ENCODE results near the gene KRTAP1-1.
"Not testable (repeated sequence)": the region's sequence is repeated elsewhere in the genome, so short reads cannot be mapped to it uniquely, and the experiment has no call there.

KRTAP1-1 gene

GRCh38 chr17:41040783-41041571 lies at the start of gene KRTAP1-1:
TSS of gene KRTAP1-1 (minus strand) at chr17:41041450. CDS start at chr17:41041397, 53 bp downstream.
- not testable (repeated sequence) for H3K4me1 ChIP-seq (ENCODE audit: control insufficient read depth, insufficient read depth, low read length); H3K9me3 ChIP-seq (ENCODE audit: control insufficient read depth, low read length); H3K4me3 ChIP-seq (ENCODE audit: low read length); H3K9ac ChIP-seq (ENCODE audit: low read length); H3K27me3 ChIP-seq (ENCODE audit: control insufficient read depth, insufficient read depth, low read length); H3K36me3 ChIP-seq (ENCODE audit: control insufficient read depth, insufficient read depth, low read length)

GRCh38 chr17:41088760-41089352 lies 47.6 kb upstream of the KRTAP1-1 start:
- not testable (repeated sequence) for H3K4me3 ChIP-seq (ENCODE audit: low read length); H3K4me1 ChIP-seq (ENCODE audit: control insufficient read depth, insufficient read depth, low read length); H3K9ac ChIP-seq (ENCODE audit: low read length); H3K9me3 ChIP-seq (ENCODE audit: control insufficient read depth, low read length); H3K27me3 ChIP-seq (ENCODE audit: control insufficient read depth, insufficient read depth, low read length); H3K36me3 ChIP-seq (ENCODE audit: control insufficient read depth, insufficient read depth, low read length)

- not testable (repeated sequence) for H3K9me3 ChIP-seq (ENCODE audit: control insufficient read depth, low read length); H3K9ac ChIP-seq (ENCODE audit: low read length); H3K36me3 ChIP-seq (ENCODE audit: control insufficient read depth, insufficient read depth, low read length); H3K4me3 ChIP-seq (ENCODE audit: low read length); H3K4me1 ChIP-seq (ENCODE audit: control insufficient read depth, insufficient read depth, low read length); H3K27me3 ChIP-seq (ENCODE audit: control insufficient read depth, insufficient read depth, low read length)
These were observed 43.0 kb upstream of the KRTAP1-1 start, which contains the start of gene KRTAP4-7 for GRCh38 chr17:41084100-41084856. TSS of gene KRTAP4-7 (plus strand) at chr17:41084150. CDS start at chr17:41084207, 57 bp downstream.

- not testable (repeated sequence) for H3K9me3 ChIP-seq (ENCODE audit: control insufficient read depth, low read length); H3K27me3 ChIP-seq (ENCODE audit: control insufficient read depth, insufficient read depth, low read length); H3K4me3 ChIP-seq (ENCODE audit: low read length); H3K36me3 ChIP-seq (ENCODE audit: control insufficient read depth, insufficient read depth, low read length); H3K4me1 ChIP-seq (ENCODE audit: control insufficient read depth, insufficient read depth, low read length); H3K9ac ChIP-seq (ENCODE audit: low read length)
These were observed 42.2 kb upstream of the KRTAP1-1 start for GRCh38 chr17:41083427-41083826.

- H3K9me3 ChIP-seq (ENCODE audit: control insufficient read depth, low read length) = no peaks in the 10 kb centered on the region
- no peaks in the 10 kb centered on the region for H3K4me1 ChIP-seq (ENCODE audit: control insufficient read depth, insufficient read depth, low read length)
- no peak overlapping the region for H3K9ac ChIP-seq (ENCODE audit: low read length)
- H3K27me3 ChIP-seq (ENCODE audit: control insufficient read depth, insufficient read depth, low read length) = no peaks in the 10 kb centered on the region
- H3K36me3 ChIP-seq (ENCODE audit: control insufficient read depth, insufficient read depth, low read length) = no peaks in the 10 kb centered on the region
- H3K4me3 ChIP-seq (ENCODE audit: low read length) = no peak overlapping the region
These were observed 41.4 kb upstream of the KRTAP1-1 start for GRCh38 chr17:41082626-41083025.

GRCh38 chr17:41076788-41077187 lies 35.5 kb upstream of the KRTAP1-1 start:
- Histone ChIP-seq H3K4me3 (ENCODE audit: low read length) (no peak overlapping the region), H3K9ac (ENCODE audit: low read length) (no peak overlapping the region), H3K27me3 (ENCODE audit: control insufficient read depth, insufficient read depth, low read length) (peaks cover 8% of the 10 kb centered on the region), H3K36me3 (ENCODE audit: control insufficient read depth, insufficient read depth, low read length) (no peaks in the 10 kb centered on the region), H3K9me3 (ENCODE audit: control insufficient read depth, low read length) (no peaks in the 10 kb centered on the region), H3K4me1 (ENCODE audit: control insufficient read depth, insufficient read depth, low read length) (no peaks in the 10 kb centered on the region)

- no peak overlapping the region for H3K9ac ChIP-seq (ENCODE audit: low read length)
- H3K36me3 ChIP-seq (ENCODE audit: control insufficient read depth, insufficient read depth, low read length) = no peaks in the 10 kb centered on the region
- H3K27me3 ChIP-seq (ENCODE audit: control insufficient read depth, insufficient read depth, low read length) = peaks cover 8% of the 10 kb centered on the region
- H3K9me3 ChIP-seq (ENCODE audit: control insufficient read depth, low read length) = no peaks in the 10 kb centered on the region
- H3K4me1 ChIP-seq (ENCODE audit: control insufficient read depth, insufficient read depth, low read length) = no peaks in the 10 kb centered on the region
- H3K4me3 ChIP-seq (ENCODE audit: low read length) = no peak overlapping the region
These were observed 32.4 kb upstream of the KRTAP1-1 start for GRCh38 chr17:41073676-41074075.

- Histone ChIP-seq H3K27me3 (ENCODE audit: control insufficient read depth, insufficient read depth, low read length) (peaks cover 8% of the 10 kb centered on the region), H3K4me1 (ENCODE audit: control insufficient read depth, insufficient read depth, low read length) (no peaks in the 10 kb centered on the region), H3K36me3 (ENCODE audit: control insufficient read depth, insufficient read depth, low read length) (no peaks in the 10 kb centered on the region), H3K4me3 (ENCODE audit: low read length) (no peak overlapping the region), H3K9ac (ENCODE audit: low read length) (no peak overlapping the region), H3K9me3 (ENCODE audit: control insufficient read depth, low read length) (no peaks in the 10 kb centered on the region)
These were observed 30.5 kb upstream of the KRTAP1-1 start for GRCh38 chr17:41071606-41072360.

GRCh38 chr17:41069031-41069430 lies 27.8 kb upstream of the KRTAP1-1 start:
- H3K9ac ChIP-seq (ENCODE audit: low read length) = no peak overlapping the region
- H3K27me3 ChIP-seq (ENCODE audit: control insufficient read depth, insufficient read depth, low read length) = no peaks in the 10 kb centered on the region
- no peak overlapping the region for H3K4me3 ChIP-seq (ENCODE audit: low read length)
- no peaks in the 10 kb centered on the region for H3K4me1 ChIP-seq (ENCODE audit: control insufficient read depth, insufficient read depth, low read length)
- H3K36me3 ChIP-seq (ENCODE audit: control insufficient read depth, insufficient read depth, low read length) = no peaks in the 10 kb centered on the region
- H3K9me3 ChIP-seq (ENCODE audit: control insufficient read depth, low read length) = no peaks in the 10 kb centered on the region

- Histone ChIP-seq H3K36me3 (ENCODE audit: control insufficient read depth, insufficient read depth, low read length) (no peaks in the 10 kb centered on the region), H3K4me3 (ENCODE audit: low read length) (no peak overlapping the region), H3K9me3 (ENCODE audit: control insufficient read depth, low read length) (no peaks in the 10 kb centered on the region), H3K4me1 (ENCODE audit: control insufficient read depth, insufficient read depth, low read length) (no peaks in the 10 kb centered on the region), H3K9ac (ENCODE audit: low read length) (no peak overlapping the region), H3K27me3 (ENCODE audit: control insufficient read depth, insufficient read depth, low read length) (no peaks in the 10 kb centered on the region)
These were observed 26.0 kb upstream of the KRTAP1-1 start for GRCh38 chr17:41067281-41067680.

- Histone ChIP-seq H3K9ac (ENCODE audit: low read length) (no peak within 1 kb of the TSS), H3K4me3 (ENCODE audit: low read length) (no peak within 1 kb of the TSS), H3K27me3 (ENCODE audit: control insufficient read depth, insufficient read depth, low read length) (no peaks in the 10 kb centered on the region), H3K9me3 (ENCODE audit: control insufficient read depth, low read length) (no peaks in the 10 kb centered on the region), H3K36me3 (ENCODE audit: control insufficient read depth, insufficient read depth, low read length) (no peaks in the 10 kb centered on the region), H3K4me1 (ENCODE audit: control insufficient read depth, insufficient read depth, low read length) (no peaks in the 10 kb centered on the region)
These were observed 24.8 kb upstream of the KRTAP1-1 start, which contains the start of gene KRTAP2-4 for GRCh38 chr17:41065829-41066624. TSS of gene KRTAP2-4 (minus strand) at chr17:41065879. CDS start at chr17:41065845, 34 bp downstream.
